Body of pancreas (tissue), 4 donors: ENCODE data around the gene TYW1B.

Source experiments
- POLR2A ChIP-seq, 3 donors: fragments of 450-650 bp; IDR thresholded peaks; one replicate each; pipeline ENCODE4 v1.6.1; 2016; ENCODE audit warnings: antibody characterized with exemption in 3 of 3, mild to moderate bottlenecking in 2 of 3
- TF ChIP-seq, protein P1 (sequence below), 7 experiments: fragments of 450-650 bp in 4 of 7; fragments of 200-600 bp in 3 of 7; sonication (generic) in 3 of 7; IDR thresholded peaks; one replicate each; pipeline ENCODE4 v1.5.1; 2016 to 2019; ENCODE audit warnings: antibody characterized with exemption in 7 of 7

DNA sequence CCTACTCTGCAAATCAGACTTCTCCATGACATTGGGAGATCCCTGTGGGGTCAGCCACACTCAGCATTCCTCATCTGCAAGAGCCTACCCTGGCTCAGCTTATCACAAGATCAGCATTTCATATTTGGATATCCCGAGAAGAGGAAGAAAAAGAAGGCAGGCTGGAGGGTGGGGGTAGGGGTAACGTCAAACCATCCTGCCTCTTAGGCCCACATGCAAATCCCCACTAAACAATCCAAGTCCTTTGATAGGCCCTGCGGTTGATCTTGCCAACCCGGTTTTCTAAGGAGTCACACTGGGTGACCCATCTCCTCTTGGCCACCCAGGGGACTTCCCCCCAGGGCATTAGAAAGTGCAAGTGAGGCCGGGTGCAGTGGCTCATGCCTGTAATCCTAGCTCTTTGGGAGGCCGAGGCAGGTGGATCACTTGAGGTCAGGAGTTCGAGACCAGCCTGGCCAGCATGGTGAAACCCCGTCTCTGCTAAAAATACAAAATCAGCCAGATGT, 287.8 kb downstream of the TYW1B start:
- TF ChIP-seq, protein P1, sequence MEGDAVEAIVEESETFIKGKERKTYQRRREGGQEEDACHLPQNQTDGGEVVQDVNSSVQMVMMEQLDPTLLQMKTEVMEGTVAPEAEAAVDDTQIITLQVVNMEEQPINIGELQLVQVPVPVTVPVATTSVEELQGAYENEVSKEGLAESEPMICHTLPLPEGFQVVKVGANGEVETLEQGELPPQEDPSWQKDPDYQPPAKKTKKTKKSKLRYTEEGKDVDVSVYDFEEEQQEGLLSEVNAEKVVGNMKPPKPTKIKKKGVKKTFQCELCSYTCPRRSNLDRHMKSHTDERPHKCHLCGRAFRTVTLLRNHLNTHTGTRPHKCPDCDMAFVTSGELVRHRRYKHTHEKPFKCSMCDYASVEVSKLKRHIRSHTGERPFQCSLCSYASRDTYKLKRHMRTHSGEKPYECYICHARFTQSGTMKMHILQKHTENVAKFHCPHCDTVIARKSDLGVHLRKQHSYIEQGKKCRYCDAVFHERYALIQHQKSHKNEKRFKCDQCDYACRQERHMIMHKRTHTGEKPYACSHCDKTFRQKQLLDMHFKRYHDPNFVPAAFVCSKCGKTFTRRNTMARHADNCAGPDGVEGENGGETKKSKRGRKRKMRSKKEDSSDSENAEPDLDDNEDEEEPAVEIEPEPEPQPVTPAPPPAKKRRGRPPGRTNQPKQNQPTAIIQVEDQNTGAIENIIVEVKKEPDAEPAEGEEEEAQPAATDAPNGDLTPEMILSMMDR (IDR thresholded peaks at IDR 0.05), result no peak
- no peak for TF ChIP-seq POLR2A (IDR thresholded peaks at IDR 0.05)
